ENCODE measurements around the gene AMBP.
"Not testable (repeated sequence)": the region's sequence is repeated elsewhere in the genome, so short reads cannot be mapped to it uniquely, and the experiment has no call there.

AMBP gene

GRCh38 chr9:114091711-114092110, 13.6 kb upstream of the AMBP start:
- DNase-seq (ENCODE audit: low spot score) = no peak

- no peak for DNase-seq (ENCODE audit: low spot score)
Observed at GRCh38 chr9:114090798-114091197, 12.7 kb upstream of the AMBP start.

DNA sequence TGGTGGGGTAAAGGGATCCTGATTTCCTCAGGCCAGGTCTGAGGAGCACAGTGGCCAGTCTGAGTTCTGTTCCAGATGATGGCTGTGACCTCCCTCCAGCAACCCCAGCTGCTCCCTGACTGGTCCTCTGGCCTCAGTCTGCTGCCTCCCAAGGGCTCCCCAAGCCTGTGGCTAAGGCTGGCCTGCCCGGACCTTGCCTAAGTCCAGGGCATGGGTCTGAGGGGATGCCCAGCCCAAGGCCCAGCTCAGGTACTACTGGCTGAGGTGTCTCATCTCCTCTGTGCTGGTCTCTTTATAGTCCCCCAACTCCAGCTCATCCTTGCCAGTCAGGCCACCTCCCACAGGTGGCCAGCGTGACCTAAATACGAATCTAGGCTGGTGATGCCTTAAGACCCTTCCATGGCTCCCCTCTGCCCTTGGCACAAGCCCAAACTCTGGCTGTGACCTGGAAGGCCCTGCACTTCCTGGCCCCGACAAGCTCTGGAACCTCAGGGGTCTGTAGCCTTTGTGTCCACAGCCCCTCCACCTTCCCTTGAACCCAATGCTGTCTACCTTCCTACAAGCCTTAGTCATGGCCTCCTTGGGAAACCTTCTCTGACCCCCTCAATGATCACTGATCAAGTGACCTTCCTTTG, 11.2 kb upstream of the AMBP start:
- DNase-seq (ENCODE audit: low spot score) = no peak

- no peak for DNase-seq (ENCODE audit: low spot score)
Observed at GRCh38 chr9:114088571-114089170, 10.6 kb upstream of the AMBP start.

DNA sequence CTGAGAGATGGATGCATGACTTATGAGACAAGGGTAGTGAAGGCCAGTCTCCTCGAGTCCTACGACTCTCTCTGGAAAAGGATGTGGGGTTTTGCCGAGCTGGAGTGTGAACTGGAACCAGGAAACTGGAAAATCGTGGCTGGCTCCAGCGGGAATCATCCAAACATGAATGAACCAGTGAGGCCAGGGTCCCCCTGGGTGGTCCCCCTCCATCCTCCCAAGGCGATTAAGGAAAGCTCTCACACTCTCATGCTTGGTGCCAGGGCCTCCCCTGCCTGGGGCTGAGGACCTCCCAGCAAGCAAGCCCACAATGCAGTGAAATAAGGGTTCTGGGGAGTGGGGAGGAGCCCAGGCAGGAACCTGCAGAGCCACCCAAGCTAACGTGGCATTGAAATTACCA, 9.6 kb upstream of the AMBP start:
- no peak for DNase-seq (ENCODE audit: low spot score)

DNA sequence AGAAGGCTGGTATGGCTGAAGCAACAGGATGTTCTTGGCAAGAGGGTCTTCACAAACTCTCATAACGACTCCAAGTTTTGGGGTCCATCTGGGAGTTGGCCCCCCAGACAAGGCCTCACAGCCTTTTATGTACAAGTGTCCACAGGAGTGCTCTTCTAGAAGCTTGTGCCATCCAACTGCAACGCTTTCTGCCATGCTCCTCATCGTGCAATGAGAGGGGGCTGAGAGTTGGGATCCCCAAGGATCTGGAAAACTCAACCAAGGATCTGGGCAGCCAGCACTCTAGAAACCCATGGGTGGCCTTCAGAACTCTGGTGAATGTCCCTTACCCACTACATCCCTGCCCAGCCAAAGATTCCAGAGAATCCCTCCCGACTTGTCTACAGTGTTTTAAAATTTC, 8.5 kb upstream of the AMBP start:
- DNase-seq (ENCODE audit: low spot score) = no peak

- no peak for DNase-seq (ENCODE audit: low spot score)
Observed at GRCh38 chr9:114086009-114086408, 7.9 kb upstream of the AMBP start.

DNA sequence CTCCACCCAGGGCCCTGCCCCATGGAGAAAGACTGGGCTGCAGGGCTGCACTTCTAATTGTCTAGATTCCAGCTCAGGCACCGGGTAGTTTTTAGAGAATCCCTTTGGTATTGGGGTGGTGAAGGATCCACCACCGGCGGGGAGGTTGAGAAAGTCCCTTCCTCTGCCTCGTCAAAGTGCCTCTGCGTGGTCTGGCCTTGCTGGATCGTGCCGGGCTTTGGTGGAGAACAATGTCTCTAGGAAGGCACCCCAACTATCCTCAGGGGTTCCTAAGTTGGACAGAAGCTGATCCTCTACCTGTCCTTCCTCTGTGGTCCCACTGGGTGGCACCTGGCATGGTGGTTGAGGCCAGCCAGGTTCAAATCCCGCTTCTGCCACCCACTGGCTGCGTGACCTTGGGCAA, 7.3 kb upstream of the AMBP start:
- DNase-seq (ENCODE audit: low spot score) = no peak

DNA sequence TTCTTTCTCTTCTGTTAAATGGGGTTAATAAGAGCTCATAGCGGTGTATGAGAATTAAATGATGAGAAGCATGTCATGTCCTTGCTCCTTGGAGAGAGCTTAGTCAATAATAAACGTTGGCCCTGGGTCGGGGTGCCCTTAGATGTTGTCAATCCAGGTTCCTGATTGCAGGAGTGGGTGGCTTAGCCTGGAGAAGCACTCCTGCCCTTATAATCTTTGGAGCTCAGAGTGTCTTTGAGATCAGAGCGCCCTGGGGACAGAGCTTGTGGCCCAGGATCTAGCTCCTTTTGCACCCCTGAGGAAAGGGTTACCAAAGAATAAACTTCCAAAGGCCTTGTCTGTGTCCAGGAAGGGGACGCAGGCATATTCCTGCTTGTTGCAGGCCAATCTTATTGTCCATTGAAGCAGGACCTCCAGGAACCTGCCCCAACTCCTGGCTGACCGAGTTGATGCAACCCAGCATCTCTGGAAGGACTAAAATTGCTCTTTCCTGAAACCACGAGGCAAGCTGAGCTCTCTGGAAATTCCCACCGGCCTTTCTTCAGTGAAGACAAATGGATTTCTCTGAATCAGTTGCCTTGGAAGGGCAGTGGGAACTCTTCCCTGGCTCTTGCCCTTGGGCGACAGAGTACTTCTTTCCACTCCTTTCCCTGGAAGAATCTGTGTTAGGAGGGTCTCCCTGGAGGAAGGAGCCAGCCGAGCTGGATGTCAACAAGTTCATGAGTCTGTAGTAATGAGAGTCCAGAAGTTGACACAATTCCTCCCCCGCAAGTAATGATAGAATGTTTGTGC, 6.4 kb upstream of the AMBP start:
- DNase-seq (ENCODE audit: low spot score) = no peak

DNA sequence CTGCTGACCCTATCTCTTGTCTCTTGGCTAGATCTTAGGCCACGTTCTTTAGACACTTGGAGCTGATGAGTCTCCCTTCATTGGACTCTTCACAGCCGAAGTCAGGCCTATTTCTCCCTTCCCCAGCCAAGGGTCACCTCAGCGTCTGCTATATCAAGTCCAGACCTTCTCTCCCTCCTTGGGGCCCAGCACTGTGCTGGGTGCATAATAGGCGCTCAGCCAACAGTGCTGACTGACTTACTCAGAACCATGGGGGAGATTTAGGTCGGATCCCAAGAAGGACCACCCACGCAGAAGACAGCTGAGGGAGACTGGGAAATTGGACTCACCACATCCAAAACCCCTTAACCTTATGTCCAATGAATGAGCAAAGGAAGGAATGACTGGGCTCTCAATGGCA, 5.6 kb upstream of the AMBP start:
- DNase-seq (ENCODE audit: low spot score) = no peak

DNA sequence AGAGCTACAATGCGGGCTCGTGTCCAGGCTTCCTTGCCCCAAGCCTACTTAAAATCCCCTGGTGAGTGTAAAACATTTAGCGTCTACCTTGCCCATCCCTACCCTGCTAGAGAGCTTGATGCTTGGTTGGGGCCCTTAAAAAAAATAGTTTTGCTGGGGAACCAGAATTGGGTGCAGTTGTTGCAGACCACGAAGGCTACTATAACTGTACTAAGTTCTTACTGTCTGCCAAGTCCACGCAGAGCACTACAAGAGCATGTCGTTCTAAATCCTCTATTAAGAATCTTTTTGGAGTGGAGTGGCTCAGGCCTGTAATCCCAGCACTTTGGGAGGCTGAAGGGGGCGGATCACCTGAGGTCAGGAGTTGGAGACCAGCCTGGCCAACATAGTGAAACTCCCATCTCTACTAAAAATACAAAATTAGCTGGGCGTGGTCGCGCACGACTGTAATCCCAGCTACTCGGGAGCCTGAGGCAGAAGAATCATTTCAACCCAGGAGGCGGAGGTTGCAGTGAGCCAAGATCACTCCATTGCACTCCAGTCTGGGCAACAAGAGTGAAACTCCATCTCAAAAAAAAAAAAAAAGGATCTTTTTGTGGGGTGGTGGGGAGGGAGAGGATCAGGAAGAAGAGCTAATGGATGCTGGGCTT, 4.8 kb upstream of the AMBP start:
- DNase-seq (ENCODE audit: low spot score) = not testable (repeated sequence)

DNA sequence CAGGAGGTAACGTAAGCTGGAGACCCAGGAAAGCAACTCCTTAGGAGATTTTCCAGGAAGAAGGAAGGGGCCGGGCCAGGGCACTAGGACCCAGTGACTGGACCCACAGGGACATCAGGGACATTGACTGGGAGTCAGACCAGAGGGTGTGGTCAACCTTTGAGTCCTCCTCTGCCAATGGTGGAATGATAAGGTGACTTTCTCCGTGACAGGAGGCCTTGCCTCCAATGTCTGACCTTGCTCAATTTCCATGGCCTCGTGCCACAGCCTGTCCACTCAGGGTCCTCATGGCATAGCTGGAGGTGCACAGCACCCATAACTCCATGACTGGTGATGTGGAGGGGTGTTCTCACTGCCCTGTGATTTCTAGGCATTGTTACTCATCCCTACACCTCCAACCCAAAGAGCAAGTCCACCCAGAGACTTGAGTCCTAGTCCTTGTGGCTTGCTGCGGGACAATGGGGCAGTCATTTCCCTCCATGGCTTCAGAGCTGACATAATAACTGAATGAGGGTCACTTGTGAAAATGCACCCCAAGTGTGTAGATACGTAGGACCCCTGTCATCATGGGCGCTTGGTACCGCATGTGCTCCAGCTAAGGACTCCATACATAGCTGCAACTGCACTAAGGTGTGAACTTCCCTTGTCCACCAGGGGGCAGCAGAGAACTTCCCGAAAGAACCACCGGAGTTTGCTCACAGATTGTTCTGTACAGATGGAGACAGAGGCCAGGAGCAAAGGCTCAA, 4.1 kb upstream of the AMBP start:
- DNase-seq (ENCODE audit: low spot score) = peak; percentile 90

GRCh38 chr9:114081441-114082016, 3.4 kb upstream of the AMBP start:
- no peak for DNase-seq (ENCODE audit: low spot score)

DNA sequence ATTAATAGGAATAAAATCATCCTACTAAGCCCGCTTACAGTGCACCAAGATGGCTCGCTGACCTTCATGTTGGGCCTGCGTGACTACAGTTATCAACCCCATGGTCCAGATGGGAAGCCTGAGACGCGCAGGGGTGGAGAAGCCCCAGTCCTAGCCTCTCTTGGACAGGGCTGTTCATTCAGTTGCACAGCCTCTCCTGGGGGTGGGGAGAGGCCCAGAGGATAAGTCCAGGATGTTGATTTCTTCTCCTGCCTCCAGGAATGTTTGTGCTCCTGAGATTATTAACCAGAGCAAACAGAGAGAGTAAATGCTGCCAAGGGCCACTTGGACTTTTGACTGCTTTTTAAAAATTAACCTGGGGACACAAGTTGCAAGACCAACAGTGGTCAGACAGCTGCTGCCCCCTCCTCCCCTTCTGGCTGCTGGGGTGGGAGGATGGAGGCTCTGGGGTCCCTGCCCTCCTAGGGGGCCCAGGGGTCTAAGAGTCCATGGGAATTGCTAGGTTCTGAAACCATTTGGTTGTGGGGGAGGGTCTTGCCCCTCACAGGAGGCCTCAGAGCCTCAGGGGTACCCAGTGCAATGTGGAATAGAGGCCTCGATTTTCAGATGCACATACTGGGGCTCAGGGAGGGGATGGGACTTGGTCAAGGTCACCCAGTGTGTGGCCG, 2.8 kb upstream of the AMBP start:
- no peak for DNase-seq (ENCODE audit: low spot score)

GRCh38 chr9:114080195-114080772, 2.2 kb upstream of the AMBP start:
- DNase-seq (ENCODE audit: low spot score) = no peak

- no peak for DNase-seq (ENCODE audit: low spot score)
Observed at GRCh38 chr9:114078781-114079156, 669 bp upstream of the AMBP start.

DNA sequence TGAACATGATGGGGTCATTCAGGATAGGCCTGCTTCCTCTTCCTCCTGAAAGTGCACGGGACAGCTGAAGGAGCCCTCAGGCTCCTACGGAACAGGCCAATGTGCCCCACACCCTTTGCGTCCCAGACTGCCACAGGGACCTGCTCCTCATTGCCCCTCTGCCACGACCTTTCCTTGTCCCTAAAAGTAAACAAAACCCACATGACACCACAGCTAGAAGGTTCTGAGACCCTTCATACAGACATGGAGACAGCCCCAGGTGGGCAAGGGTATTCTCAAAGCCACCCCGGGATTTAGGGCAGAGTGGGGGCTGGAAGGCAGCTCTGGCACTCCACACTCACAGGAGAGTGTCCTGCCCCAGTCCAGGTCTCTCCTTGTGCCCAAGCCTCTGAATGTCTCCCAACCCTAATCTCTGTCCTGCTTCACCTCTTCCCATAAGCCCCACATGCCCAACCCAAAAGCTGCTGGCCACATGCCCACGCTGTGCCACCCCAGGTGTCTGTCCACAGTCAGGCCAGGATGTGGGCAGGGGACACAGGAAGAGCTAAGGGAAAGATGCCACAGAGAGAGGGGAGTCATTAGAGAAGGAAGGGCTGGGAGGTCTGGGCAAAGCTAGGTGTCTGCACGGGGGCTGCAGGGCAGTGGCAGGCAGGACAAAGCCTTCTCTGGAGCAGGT, 800 bp downstream of the AMBP start:
- no peak for DNase-seq (ENCODE audit: low spot score)

- no peak for DNase-seq (ENCODE audit: low spot score)
Observed at GRCh38 chr9:114076237-114077161, 1.6 kb downstream of the AMBP start.

DNA sequence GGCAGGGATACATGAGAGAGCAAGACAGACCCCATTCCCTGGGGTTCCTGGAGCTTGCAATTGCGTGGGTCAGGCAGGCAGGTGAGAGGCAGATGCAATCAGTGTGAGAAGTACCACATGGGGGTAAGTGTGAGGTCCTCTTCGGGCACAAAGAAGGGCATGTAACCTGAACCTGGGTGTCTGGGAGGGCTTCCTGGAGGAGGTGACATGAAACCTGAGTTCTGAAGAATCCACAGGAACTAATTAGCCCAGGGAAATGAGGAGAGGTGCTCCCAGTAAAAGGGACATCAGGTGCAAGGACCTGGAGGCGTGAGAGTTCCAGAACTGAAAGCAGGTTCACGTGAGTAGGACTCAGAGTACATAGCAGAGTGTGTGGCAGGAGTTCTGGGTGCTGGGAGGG, 2.5 kb downstream of the AMBP start:
- no peak for DNase-seq (ENCODE audit: low spot score)

Measured in iPS-NIHi11 (cell line).